IPS-NIHi11 (cell line): ENCODE results near the gene SNX30.

Source experiments
- DNase-seq: peaks from one replicate; pipeline ENCODE4 v3.0.0; 2012; ENCODE audit warnings: mixed read lengths, low spot score

SNX30 gene

GRCh38 chr9:112858625-112859147 lies 108.1 kb downstream of the SNX30 start:
- DNase-seq: no peak

- DNase-seq: no peak
Observed at GRCh38 chr9:112860451-112860850, 109.9 kb downstream of the SNX30 start.

- no peak for DNase-seq
Observed at GRCh38 chr9:112861155-112861554, 110.6 kb downstream of the SNX30 start.

- DNase-seq: no peak
Observed at GRCh38 chr9:112861638-112862555, 111.3 kb downstream of the SNX30 start.

- no peak for DNase-seq
Observed at GRCh38 chr9:112863214-112863613, 112.7 kb downstream of the SNX30 start.

GRCh38 chr9:112863746-112864145 lies 113.2 kb downstream of the SNX30 start:
- no peak for DNase-seq

GRCh38 chr9:112864403-112864802 lies 113.8 kb downstream of the SNX30 start:
- DNase-seq: no peak

GRCh38 chr9:112864982-112865381 lies 114.4 kb downstream of the SNX30 start:
- no peak for DNase-seq

GRCh38 chr9:112866662-112867274 lies 116.2 kb downstream of the SNX30 start:
- DNase-seq: peak; percentile 52

- peak; percentile 60 for DNase-seq
Observed at GRCh38 chr9:112867275-112867991, 116.9 kb downstream of the SNX30 start.

- DNase-seq: no peak
Observed at GRCh38 chr9:112868461-112868860, 117.9 kb downstream of the SNX30 start.

- no peak for DNase-seq
Observed at GRCh38 chr9:112869041-112869529, 118.5 kb downstream of the SNX30 start.

GRCh38 chr9:112869917-112870316 lies 119.4 kb downstream of the SNX30 start:
- no peak for DNase-seq

- no peak for DNase-seq
Observed at GRCh38 chr9:112870556-112870955, 120.0 kb downstream of the SNX30 start.

- DNase-seq: no peak
Observed at GRCh38 chr9:112872019-112872418, 121.5 kb downstream of the SNX30 start.

- DNase-seq: no peak
Observed at GRCh38 chr9:112873773-112874405, 123.3 kb downstream of the SNX30 start.

- DNase-seq: no peak
Observed at GRCh38 chr9:112878752-112879151, 128.2 kb downstream of the SNX30 start.

GRCh38 chr9:112880650-112881049 lies 130.1 kb downstream of the SNX30 start:
- DNase-seq: no peak

GRCh38 chr9:112881331-112881730 lies 130.8 kb downstream of the SNX30 start:
- DNase-seq: no peak

GRCh38 chr9:112884101-112884500 lies 133.5 kb downstream of the SNX30 start:
- peak; percentile 55 for DNase-seq

GRCh38 chr9:112884721-112885120 lies 134.2 kb downstream of the SNX30 start:
- no peak for DNase-seq

GRCh38 chr9:112885324-112885723 lies 134.8 kb downstream of the SNX30 start:
- DNase-seq: no peak
